ENCODE results near the gene RBPMS2.
"Not testable (repeated sequence)": the region's sequence is repeated elsewhere in the genome, so short reads cannot be mapped to it uniquely, and the experiment has no call there.

Gene RBPMS2

DNA sequence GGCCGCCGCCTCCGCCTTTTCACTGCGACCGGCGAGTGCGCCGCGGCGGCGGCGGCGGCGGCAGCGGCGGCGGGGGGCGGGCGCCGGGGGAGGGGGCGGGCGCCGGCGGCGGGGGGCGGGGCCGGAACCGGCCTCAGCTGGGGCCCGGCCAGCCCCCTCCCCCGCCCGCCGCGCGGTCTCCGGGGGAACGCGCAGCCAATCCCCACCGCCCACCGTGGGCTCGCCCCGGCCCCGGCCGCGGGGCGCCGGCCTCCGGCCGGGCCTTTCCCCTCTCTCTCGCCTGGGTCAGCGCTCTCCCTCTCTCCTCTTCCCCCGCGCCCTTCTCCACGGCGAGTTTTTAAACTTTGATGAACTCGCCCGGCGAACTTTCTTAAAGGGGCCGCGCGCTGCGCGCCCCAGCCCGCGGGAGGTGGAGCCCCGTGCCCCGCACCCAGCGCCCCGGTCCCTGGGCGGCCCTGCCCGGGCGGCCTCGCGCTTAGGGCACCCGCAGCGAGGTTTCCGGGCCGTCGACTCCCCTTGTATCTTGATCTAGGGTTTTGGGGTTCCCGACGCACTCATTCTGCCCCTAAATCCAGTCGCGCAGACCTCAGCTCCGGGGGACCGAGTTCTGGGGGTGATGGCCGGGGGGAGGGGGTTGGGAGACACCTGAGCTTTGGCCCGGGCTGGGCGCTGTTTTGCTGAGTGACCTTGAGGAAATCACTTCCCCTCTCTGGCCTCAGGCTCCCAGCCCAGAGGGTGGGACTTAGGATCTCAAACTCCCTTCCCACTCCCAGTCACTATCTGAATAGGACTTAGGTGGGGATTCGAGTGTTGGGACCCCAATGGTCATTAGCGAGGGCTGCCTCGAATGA lies at the start of gene RBPMS2:
RBPMS2 (minus strand) TSS at position 39 of the 851 bp plus-strand sequence. CDS start 270 bp downstream, outside the sequence.
- Histone ChIP-seq H3K27ac (ENCODE audit: low read depth, low read length) (peak within 1 kb of the TSS; percentile 97), H3K27me3 (ENCODE audit: control insufficient read depth in 1 of 2, insufficient read depth in 2 of 2, low read length in 2 of 2) (no peaks in the 10 kb centered on the region), H3K9ac (ENCODE audit: low read length) (peak within 1 kb of the TSS; percentile 97), H3K9me3 (ENCODE audit: low read length) (no peaks in the 10 kb centered on the region), H3K4me1 (ENCODE audit: insufficient read depth, low read length) (peaks cover 28% of the 10 kb centered on the region), H3K36me3 (ENCODE audit: insufficient read depth, low read length) (no peaks in the 10 kb centered on the region), H3K4me3 (ENCODE audit: low read depth in 1 of 2, low read length in 2 of 2) (peak within 1 kb of the TSS; percentile 74 to 90)

DNA sequence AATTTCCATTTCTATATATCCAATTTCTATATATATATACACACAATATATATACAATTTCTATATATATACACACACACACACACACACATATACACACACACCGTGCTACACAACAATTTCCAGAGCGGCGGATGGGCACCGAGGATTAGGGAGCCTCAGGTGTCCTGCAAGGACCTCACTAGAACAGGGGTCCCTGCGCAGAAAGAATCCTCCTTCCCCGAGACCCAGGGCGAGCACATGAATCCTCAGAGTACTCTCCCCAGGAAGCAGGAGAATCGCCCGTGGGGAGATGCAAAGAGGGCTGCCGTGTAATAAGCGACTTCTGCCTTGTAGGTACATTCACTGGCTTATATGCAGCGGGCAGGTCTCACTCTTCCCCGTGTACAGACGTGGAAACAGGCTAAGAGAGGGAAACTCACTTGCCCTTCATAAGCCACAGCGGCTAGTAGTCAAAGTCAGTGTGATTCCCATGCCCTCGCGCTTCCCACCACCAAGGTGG lies 49.6 kb upstream of the RBPMS2 start:
- peak overlapping the region; percentile 49 for H3K9ac ChIP-seq (ENCODE audit: low read length)
- no peak overlapping the region for H3K27ac ChIP-seq (ENCODE audit: low read depth, low read length)
- peaks cover 15% of the 10 kb centered on the region for H3K4me1 ChIP-seq (ENCODE audit: insufficient read depth, low read length)

DNA sequence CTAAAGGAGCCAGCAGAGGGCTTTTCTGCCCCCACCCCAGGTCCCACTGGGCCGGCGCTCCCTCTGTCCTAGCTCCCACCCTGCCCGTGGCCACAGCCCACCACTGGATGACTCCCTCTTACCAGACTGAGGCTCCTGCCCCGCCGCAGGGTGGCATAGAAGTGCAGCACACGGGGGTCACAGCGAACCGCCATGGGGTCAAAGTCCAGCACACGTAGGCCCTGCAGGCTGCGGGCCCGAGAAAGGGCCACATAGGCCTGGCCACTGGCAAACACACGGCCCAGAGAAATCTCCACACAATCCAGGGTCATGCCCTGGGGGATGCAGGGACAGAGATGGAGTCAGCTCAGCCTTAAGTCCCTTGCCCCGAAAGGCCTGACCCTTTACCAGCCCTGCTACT lies 41.1 kb upstream of the RBPMS2 start:
- Histone ChIP-seq H3K4me3 (ENCODE audit: low read depth in 1 of 2, low read length in 2 of 2) (no peak overlapping the region), H3K9ac (ENCODE audit: low read length) (no peak overlapping the region), H3K4me1 (ENCODE audit: insufficient read depth, low read length) (no peaks in the 10 kb centered on the region), H3K36me3 (ENCODE audit: insufficient read depth, low read length) (no peaks in the 10 kb centered on the region), H3K9me3 (ENCODE audit: low read length) (no peaks in the 10 kb centered on the region), H3K27ac (ENCODE audit: low read depth, low read length) (no peak overlapping the region), H3K27me3 (ENCODE audit: control insufficient read depth in 1 of 2, insufficient read depth in 2 of 2, low read length in 2 of 2) (no peaks in the 10 kb centered on the region)

More for the DNA sequence above, 49.6 kb upstream of the RBPMS2 start:
- no peaks in the 10 kb centered on the region for H3K27me3 ChIP-seq (ENCODE audit: control insufficient read depth in 1 of 2, insufficient read depth in 2 of 2, low read length in 2 of 2)
- H3K9me3 ChIP-seq (ENCODE audit: low read length): no peaks in the 10 kb centered on the region
- H3K36me3 ChIP-seq (ENCODE audit: insufficient read depth, low read length): no peaks in the 10 kb centered on the region
- H3K4me3 ChIP-seq (ENCODE audit: low read depth in 1 of 2, low read length in 2 of 2): peak overlapping the region; percentile 20 to 76

DNA sequence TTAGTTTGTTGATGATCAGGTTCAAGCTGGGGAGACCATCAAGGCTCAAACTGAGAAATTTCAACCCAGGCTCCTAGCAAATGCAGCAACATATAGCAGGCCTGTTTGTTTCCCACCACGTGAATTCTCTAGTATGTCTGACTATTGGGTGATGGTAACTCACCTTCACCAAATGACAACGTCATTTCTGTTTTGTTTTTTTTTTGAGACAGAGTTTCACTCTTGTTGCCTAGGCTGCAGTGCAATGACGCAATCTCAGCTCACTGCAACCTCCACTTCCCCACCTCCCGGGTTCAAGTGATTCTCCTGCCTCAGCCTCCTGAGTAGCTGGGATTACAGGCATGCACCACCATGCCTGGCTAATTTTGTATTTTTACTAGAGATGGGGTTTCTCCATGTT lies 39.6 kb upstream of the RBPMS2 start:
- not testable (repeated sequence) for H3K4me1 ChIP-seq (ENCODE audit: insufficient read depth, low read length); H3K4me3 ChIP-seq (ENCODE audit: low read depth in 1 of 2, low read length in 2 of 2); H3K27me3 ChIP-seq (ENCODE audit: control insufficient read depth in 1 of 2, insufficient read depth in 2 of 2, low read length in 2 of 2); H3K27ac ChIP-seq (ENCODE audit: low read depth, low read length); H3K36me3 ChIP-seq (ENCODE audit: insufficient read depth, low read length); H3K9me3 ChIP-seq (ENCODE audit: low read length); H3K9ac ChIP-seq (ENCODE audit: low read length)

DNA sequence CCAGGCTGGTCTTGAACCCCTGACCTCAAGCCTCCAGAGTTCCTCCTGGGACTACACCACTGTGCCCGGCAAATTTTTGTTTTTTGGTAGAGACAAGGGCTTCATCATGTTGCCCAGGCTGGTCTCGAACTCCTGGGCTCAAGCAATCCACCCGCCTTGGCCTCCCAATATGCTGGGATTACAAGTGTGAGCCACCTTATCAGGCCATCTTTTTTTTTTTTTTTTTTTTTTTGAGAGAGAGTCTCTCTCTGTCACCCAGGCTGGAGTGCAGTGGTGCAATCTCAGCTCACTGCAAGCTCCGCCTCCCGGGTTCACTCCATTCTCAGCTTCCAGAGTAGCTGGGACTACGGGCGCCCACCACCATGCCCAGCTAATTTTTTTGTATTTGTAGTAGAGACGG lies 38.9 kb upstream of the RBPMS2 start:
- not testable (repeated sequence) for H3K27ac ChIP-seq (ENCODE audit: low read depth, low read length); H3K9me3 ChIP-seq (ENCODE audit: low read length); H3K27me3 ChIP-seq (ENCODE audit: control insufficient read depth in 1 of 2, insufficient read depth in 2 of 2, low read length in 2 of 2); H3K9ac ChIP-seq (ENCODE audit: low read length); H3K4me3 ChIP-seq (ENCODE audit: low read depth in 1 of 2, low read length in 2 of 2); H3K36me3 ChIP-seq (ENCODE audit: insufficient read depth, low read length)
- peaks cover 13% of the 10 kb centered on the region for H3K4me1 ChIP-seq (ENCODE audit: insufficient read depth, low read length)

DNA sequence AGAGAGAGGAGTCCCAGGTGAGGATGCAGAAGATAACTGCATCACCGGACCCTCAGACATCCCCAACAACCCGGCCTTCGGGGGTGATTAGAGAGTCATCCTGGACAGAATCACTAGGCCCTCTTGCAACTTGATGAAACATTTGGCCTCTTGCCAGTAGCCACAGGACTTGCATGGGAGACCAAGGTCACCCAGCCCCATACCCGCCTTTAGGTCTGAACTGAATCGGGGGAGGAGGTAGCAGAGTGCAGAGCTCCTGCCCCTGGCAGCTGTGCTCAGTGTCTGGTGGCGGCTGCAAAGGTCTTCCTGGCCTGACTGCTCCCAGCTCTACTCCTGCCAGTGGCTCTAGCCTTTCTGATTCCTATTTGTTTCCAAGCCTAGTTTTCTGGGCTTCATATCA lies 37.7 kb upstream of the RBPMS2 start:
- no peak overlapping the region for H3K9ac ChIP-seq (ENCODE audit: low read length)
- H3K4me3 ChIP-seq (ENCODE audit: low read depth in 1 of 2, low read length in 2 of 2): no peak overlapping the region
- no peaks in the 10 kb centered on the region for H3K27me3 ChIP-seq (ENCODE audit: control insufficient read depth in 1 of 2, insufficient read depth in 2 of 2, low read length in 2 of 2)
- H3K27ac ChIP-seq (ENCODE audit: low read depth, low read length): no peak overlapping the region
- H3K36me3 ChIP-seq (ENCODE audit: insufficient read depth, low read length): no peaks in the 10 kb centered on the region
- peaks cover 20% of the 10 kb centered on the region for H3K4me1 ChIP-seq (ENCODE audit: insufficient read depth, low read length)
- H3K9me3 ChIP-seq (ENCODE audit: low read length): no peaks in the 10 kb centered on the region

DNA sequence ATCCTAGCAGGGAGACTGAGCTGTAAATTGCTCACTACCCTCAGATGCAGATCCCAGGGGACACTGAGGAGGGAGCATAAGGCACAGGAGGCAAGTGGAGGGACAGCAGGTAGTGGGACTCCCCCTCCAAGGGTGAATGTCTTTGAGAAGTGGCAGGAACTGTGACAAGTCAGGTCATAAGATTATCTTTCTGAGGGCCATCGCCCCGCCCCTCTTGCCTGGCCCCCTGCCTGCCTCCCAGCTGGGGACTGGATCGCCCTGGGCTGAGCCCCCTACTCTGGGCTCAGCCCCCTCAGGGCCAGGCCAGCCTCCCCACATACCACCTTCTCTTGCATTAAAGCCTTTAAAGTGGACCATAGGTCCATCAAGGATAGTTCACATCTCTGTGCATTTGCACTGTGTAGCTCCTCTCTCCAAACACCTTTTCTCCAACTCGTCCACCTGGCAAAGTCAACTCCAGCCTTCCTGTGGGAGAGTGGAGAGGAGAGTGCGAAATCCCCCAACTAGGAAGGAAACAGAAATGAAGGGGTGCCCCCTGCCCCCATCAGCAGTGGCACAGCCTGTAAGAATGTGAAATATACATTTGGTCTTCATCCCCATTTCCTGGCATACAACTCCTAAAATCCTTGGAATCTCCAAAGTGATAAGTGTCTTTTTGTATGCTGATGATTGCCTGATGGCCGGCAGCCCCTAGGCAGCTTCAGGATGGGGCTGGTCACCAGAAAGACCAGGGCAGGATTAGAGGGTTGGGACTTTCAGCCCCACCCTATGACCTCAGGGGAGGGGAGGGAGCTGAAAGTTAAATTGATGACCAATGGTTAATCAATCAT lies 35.3 kb upstream of the RBPMS2 start:
- peaks cover 40% of the 10 kb centered on the region for H3K4me1 ChIP-seq (ENCODE audit: insufficient read depth, low read length)
- no peaks in the 10 kb centered on the region for H3K36me3 ChIP-seq (ENCODE audit: insufficient read depth, low read length)
- no peaks in the 10 kb centered on the region for H3K9me3 ChIP-seq (ENCODE audit: low read length)
- H3K27me3 ChIP-seq (ENCODE audit: control insufficient read depth in 1 of 2, insufficient read depth in 2 of 2, low read length in 2 of 2): no peaks in the 10 kb centered on the region
- no peak overlapping the region for H3K9ac ChIP-seq (ENCODE audit: low read length)
- H3K27ac ChIP-seq (ENCODE audit: low read depth, low read length): peak overlapping the region; percentile 24
- H3K4me3 ChIP-seq (ENCODE audit: low read depth in 1 of 2, low read length in 2 of 2): no peak overlapping the region

DNA sequence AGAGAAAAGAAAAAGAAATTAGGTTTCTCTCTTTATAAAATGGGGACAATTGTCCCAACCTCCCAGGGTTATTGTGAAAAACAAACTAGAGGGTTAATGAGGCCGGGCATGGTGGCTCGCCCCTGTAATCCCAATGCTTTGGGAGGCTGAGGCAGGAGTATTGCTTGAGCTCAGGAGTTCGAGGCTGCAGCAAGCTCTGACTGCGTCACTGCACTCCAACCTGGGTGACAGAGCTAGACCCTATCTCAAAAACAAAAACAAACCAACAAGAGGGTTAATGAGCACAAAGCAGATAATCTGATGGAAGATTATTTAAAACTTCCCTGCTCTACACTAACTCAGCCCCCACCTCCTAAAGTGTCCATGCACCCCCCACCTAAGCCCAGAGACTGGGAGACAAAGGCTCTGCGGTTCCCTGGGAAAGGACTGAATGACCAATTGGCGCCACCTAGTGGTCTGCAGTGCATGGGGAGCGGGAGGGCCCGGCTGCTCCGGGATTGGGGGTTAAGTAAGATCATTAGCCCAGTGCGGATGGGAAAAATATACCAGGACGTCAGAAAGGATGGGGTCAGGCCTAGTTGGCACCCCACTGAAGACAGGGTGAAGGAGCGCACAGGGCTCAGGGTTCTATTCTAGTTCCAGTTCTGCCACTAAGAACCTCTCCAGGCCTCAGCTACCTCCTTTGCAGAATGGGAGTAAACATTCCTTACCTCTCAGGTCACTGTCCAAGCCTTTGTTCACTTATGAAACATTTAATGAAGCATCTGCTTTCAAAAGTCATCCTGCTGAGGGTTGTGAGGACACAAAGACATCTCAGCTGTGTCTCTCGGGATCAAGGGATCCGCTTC lies 34.5 kb upstream of the RBPMS2 start:
- Histone ChIP-seq H3K36me3 (ENCODE audit: insufficient read depth, low read length) (no peaks in the 10 kb centered on the region), H3K9ac (ENCODE audit: low read length) (no peak overlapping the region), H3K4me1 (ENCODE audit: insufficient read depth, low read length) (peaks cover 40% of the 10 kb centered on the region), H3K27me3 (ENCODE audit: control insufficient read depth in 1 of 2, insufficient read depth in 2 of 2, low read length in 2 of 2) (no peaks in the 10 kb centered on the region), H3K27ac (ENCODE audit: low read depth, low read length) (peak overlapping the region; percentile 24), H3K9me3 (ENCODE audit: low read length) (no peaks in the 10 kb centered on the region), H3K4me3 (ENCODE audit: low read depth in 1 of 2, low read length in 2 of 2) (no peak overlapping the region)

DNA sequence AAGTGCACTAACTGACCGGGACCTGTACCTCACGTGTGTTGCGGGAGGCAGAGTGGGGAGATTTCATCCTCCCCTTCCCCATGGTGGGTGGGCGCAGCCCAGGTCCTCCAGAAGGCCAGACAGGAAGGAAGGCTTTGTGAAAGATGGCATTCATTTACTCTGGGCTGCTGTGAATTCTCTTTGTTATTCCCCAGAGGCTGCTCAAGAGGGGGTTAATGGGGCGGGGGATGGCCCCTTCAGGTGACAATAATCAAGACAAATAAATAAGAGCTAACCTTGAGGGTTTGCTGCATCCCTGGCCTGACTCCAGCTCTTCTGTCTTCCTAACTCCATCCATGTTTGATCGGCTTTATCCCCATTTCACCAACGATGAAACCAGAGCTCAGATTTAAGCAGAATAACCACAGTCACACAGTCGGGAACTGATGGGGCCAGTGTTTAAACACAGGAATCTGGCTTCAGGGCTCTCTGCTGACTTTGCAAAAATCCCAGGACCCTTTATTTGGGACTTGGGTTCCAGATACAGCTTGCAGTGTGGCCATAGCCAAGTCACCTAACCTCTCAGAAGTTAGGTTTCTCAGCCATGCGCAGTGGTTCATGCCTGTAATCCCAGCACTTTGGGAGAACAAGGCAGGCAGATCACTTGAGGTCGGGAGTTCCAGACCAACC lies 33.5 kb upstream of the RBPMS2 start:
- no peak overlapping the region for H3K9ac ChIP-seq (ENCODE audit: low read length)
- H3K27me3 ChIP-seq (ENCODE audit: control insufficient read depth in 1 of 2, insufficient read depth in 2 of 2, low read length in 2 of 2): no peaks in the 10 kb centered on the region
- no peaks in the 10 kb centered on the region for H3K36me3 ChIP-seq (ENCODE audit: insufficient read depth, low read length)
- H3K4me3 ChIP-seq (ENCODE audit: low read depth in 1 of 2, low read length in 2 of 2): no peak overlapping the region
- H3K9me3 ChIP-seq (ENCODE audit: low read length): no peaks in the 10 kb centered on the region
- H3K4me1 ChIP-seq (ENCODE audit: insufficient read depth, low read length): peaks cover 40% of the 10 kb centered on the region
- H3K27ac ChIP-seq (ENCODE audit: low read depth, low read length): peak overlapping the region; percentile 41

DNA sequence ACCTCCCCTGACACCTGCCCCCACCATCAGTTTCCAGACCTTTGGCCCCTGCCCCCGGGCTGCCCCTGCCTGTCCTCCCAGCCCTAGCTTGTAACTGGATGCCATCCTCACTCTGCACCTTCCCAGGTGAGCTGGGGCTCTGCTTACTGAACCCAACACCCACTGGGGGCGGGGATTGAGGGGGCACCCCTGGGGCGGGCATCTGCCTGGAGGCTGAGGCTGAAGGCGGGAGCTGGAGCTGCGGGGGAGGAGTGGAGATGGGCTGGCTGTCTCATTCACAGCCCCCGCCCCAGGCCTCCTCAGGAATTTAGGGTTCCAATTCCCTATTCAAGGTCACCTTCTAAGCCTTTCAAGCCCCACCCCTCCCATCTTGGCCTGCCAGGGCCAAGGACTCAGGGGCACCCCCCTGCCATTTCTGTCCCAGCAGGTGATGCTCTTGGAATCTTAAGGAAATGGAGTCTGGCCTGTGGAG lies 32.4 kb upstream of the RBPMS2 start:
- Histone ChIP-seq H3K27me3 (ENCODE audit: control insufficient read depth in 1 of 2, insufficient read depth in 2 of 2, low read length in 2 of 2) (no peaks in the 10 kb centered on the region), H3K4me1 (ENCODE audit: insufficient read depth, low read length) (peaks cover 40% of the 10 kb centered on the region), H3K27ac (ENCODE audit: low read depth, low read length) (peak overlapping the region; percentile 92), H3K4me3 (ENCODE audit: low read depth in 1 of 2, low read length in 2 of 2) (peak overlapping the region in 1 of 2 donors; percentile 25), H3K36me3 (ENCODE audit: insufficient read depth, low read length) (no peaks in the 10 kb centered on the region), H3K9ac (ENCODE audit: low read length) (no peak overlapping the region), H3K9me3 (ENCODE audit: low read length) (no peaks in the 10 kb centered on the region)
